GM11168 (cell line): ENCODE measurements around the gene PLA2G4B.

Experiments
- in situ Hi-C: fragments of 300-500 bp; cut with MboI; formaldehyde crosslinking; loops from one replicate; pipeline ENCODE4 v1.12.0; 2022; ENCODE audit warnings: low sequenced_read_pairs; ENCODE audit not compliant: unreplicated experiment

Gene PLA2G4B

GRCh38 chr15:41882689-41883483, 44.2 kb downstream of the PLA2G4B start:
- in situ Hi-C loops, result no loop called here

- in situ Hi-C loops, result no loop called here
Measured at GRCh38 chr15:41883484-41883825, 44.8 kb downstream of the PLA2G4B start.

DNA sequence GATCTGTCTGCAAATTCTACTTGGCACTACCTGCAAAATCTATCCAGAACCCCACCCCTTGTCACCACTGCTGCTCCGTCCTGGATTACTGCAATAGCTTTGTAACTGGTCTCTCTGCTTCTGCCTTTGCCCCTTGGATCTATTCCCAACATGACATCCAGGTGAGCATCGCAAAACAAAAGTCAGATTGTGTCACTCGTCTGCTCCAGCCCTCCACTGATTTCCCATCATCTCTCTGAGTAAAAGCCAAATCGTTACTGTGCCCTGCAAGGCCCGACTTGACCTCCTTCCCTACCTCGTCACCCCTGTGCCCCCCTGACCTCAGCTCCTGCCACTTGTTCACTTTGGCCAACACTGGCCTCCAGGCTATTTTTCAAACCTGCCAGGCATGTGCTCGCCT, 45.8 kb downstream of the PLA2G4B start:
- in situ Hi-C loops, result no loop called here

GRCh38 chr15:41885321-41885720, 46.7 kb downstream of the PLA2G4B start:
- in situ Hi-C loops, result no loop called here

DNA sequence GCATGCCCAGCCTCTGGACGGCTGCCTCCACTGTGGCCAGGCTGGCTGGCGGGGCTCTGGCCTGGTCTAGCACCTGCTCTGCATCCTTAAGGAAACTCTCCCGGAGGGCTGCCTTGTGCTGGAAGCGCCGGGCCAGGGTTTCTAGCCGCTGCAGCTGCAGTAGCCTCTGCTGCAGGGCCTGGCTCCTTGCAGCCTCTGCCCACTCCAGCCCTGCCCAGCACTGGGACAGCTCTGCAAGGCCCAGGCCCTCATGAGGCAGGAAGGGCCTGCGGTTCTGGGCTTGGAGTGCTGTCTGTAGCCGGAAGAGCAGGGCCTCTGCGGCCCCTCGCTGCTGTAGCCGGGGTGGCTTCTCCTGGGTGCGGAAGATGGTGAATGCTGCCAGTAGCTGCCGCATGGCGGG, 47.2 kb downstream of the PLA2G4B start:
- in situ Hi-C loops, result no loop called here

DNA sequence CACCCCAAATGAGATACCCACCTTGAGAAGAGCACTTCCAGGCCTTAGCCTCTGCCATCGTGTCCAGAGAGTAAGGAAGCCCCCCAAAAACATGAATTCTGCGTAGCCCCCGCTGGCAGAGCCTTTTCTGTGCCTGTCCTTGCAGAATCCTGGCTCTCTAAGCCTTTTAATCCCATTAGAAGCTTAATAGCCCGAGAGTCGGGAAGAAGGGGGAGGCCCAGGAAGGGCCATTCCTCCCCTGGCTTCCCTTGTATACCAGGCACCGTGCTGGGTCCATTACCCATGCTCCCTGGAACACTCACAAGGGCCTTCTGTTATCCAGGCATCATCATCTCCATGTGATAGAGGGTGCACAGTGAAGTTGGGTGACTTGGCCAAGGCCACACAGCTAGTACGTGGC, 48.1 kb downstream of the PLA2G4B start:
- in situ Hi-C loops, result no loop called here

DNA sequence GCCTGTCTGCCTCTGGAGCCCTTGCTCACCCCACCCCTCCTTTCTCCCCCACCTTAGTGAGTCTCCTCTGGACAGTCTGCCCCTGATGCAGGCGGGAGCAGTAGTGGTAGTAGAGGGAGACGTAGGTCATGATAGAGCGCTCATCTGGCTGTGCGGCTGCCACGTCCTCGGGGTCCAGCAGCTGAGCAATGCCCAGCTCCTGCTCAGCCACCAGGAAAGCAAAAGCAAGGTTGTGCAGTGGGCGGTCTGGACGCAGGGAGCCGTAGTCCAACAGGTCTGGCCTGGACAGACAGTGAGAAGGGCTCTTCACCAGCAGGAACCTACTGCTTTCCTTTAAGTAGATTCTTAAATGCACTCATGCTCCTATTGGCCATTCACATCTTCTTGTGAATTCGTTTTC, 48.5 kb downstream of the PLA2G4B start:
- in situ Hi-C loops, result no loop called here

GRCh38 chr15:41887893-41888292, 49.2 kb downstream of the PLA2G4B start:
- in situ Hi-C loops, result no loop called here

DNA sequence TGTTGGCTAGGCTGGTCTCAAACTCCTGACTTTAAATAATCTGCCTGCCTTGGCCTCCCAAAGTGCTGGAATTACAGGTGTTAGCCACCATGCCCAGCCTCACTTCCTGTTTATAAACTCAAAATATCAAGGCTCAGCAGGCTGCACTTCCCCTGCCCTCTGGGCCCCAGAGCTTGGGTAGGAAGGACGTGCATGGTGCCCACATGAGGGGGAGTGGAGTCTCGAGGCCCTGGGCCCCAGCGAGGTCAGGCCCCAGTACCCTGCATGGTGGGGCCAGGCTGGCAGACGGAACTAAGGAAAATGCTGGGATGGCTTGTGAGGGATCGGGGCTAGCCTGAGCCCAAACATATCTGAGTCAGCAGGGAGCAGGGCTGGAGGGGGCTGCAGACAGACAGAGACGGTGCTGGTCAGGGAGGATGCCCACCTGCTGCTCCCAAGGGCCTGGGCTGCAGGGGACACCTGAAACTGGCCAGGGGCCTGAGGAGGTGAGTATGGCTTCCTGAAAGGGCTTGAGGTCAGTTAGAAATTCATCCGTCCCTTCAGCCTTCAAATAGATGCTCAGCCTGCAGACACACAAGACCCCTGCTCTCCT, 50.1 kb downstream of the PLA2G4B start:
- in situ Hi-C loops, result no loop called here

DNA sequence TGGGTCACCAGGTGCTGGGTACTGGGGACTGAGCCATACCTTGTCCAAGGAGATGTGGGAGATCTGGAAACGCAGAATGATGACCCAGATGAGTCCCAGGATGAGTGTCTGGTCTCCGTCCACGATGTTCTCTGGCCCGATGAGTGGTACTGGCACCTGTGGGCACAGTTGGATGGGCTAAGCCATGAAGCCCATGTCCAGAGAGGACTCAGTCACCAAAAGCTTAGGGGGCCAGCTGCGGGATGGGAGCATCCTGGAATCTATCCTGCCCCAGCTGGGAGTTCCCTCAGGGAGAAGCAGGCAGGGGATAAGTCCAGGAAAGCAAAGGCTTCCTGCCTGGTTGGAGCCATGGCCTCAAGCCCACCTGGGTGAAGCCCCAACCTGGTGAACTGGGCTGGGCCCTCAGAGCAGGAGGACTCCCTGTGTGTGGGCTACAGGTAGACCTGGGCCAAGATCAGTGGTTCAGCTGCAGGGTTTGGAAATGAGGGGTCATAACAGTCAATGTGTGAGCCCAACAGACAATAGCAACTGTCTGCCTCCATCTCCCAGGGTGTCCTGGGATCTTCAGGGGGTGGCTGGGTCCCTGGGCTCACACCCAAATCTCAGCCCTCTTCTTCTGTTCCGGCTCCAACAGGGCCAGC, 51.5 kb downstream of the PLA2G4B start:
- in situ Hi-C loops, result no loop called here

DNA sequence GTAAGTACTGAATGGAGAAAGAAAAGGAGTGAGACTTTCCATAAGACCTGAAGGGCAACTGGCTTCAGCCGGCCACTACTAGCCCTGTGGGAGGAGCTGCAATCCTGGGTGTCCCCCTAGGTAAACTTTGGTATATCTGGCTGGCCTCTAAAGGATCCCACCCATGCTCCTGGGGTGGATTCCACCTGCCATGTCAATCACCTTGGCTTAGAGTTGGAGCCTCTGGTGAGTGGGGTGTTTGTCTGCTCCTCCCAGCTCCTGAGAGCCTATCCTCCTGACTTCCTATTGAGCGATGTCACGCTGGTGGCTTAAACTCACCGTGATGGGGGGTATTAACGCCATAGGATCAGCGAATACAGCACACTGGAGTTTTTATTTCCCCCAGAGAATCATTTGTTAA, 52.6 kb downstream of the PLA2G4B start:
- in situ Hi-C loops, result no loop called here

DNA sequence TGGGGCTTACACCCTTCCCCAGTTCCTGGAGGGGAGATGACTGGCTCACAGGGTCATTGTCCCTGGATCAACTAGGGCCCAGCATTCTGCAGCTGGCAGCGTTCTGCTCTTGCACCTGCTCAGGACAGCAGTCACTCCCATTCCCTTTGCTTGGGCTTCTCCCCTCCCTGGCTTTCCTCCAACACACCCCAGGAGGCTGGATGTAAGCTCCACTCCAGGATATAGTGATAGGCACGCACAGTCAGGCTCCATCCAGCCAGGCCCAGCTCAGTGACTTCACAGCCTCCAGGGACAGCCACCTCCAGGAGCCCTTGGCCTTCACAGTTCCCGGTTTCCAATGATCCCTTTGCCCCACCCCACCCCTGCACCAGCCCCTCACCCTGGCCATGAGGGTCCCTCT, 53.3 kb downstream of the PLA2G4B start:
- in situ Hi-C loops, result no loop called here

DNA sequence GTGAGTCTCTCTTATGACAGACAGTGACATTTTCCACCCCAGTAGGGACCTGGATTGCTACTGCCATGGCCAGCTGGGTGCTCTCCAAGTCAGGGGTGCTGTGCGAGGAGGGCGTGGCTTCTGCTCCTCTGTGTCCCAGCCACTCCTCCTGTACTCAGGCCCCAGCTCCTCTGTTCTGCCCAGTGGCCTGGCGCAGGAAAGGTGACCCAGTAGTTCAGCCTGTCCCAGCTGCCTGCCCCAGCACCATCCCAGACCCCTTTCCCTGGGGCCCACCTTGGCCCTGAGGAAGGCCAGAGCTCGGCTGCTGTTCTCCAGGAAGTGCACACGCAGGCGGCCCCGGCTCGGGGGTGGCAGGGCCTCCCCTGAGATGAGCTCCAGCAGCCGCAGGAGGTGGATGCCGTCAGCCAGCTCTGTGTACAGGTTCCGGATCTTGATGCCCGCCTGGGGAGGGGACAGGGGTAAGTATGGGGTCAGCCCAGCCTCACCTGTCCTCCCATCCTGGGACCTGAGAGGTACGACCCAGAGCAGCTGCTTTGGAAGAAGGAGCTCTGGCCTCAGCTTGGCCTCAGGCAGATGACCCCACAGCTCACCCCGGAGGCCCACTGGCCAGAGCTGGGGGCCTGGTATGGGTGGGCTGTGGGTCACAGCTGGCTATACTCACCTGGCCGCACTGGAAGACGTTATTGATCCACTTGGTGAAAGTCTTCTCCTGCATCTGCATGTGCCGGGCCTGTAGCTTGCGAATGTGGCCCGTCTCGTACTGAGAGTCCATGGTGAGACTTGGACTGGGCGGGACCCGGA, 54.2 kb downstream of the PLA2G4B start:
- in situ Hi-C loops, result no loop called here

DNA sequence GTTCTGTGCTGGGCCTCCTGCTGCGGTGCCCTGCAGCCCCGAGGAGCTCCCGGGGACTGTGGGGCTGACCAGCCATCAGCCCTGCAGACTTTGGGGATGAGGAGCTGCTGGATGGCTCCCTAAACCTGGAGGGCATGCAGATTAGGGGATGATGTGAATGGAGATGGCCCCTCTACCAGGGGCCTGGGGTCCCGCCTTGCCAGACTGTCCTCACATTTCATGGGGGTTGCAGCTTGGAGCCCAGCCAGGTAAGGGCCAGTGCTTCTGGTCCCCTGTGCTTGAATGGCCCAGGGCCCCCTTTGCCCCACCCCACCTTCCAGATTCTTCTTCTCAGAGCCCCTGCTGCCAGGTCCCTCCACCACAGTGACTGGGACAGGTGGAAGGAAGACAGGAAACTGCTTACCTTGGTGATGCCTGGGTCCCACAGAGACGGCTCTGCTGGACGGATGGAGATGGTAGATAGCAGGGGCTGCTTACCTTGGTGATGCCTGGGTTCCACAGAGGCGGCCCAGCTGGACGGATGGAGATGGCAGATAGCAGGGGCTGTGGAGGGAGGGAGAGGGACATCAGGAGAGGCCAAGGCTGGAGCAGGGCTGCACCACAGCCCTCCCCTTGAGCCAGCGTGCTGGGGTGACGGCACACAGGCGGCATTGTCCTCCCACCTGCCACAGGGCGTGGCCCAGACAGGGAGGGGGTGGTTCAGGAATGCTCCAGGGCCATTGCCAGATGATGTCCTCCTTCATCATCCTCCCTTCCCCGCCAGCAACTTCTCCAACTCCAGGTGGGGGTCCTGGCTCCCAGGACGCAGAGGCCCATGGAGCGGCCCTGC, 55.0 kb downstream of the PLA2G4B start, which contains the start of gene SPTBN5:
Gene SPTBN5 (minus strand): TSS at position 632 of the 829 bp plus-strand sequence. CDS start 556 bp downstream, at position 76.
- in situ Hi-C loops, result no loop called here

- in situ Hi-C loops, result no loop called here
Measured at GRCh38 chr15:41894251-41894790, 55.7 kb downstream of the PLA2G4B start.

DNA sequence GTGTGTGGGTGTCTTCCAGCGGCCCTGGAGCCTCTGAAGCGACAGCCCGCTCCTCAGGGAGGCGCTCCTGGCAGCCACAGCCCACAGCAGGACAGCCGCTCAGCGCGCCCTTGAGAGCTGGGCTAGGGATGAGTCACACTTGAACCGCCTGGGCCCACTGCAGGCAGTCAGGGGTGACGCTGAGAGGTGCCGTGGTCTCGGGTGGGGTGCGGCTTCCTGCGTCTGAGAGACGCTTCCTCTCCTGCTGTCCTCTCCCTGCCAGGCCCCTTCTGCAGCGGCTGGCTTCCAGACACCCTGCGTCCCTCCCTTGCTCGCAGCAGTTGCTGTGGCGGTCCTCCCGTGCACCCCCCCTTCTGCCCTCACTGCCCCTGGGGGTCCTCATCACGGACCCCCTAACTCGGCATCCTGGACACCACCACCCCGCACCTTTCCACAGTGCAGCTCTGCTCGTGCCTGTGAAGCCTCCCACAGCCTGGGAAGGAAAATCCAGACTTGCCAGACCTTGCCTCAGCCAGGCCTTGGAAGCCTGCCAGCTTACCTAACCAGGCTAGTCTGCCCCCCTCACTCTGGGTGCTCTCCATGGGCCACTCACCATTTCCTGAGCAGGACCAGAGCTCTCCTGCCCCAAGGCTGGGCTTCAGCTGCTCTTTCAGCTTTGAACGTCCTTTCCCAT, 56.3 kb downstream of the PLA2G4B start:
- in situ Hi-C loops, result no loop called here

- in situ Hi-C loops, result no loop called here
Measured at GRCh38 chr15:41895491-41895890, 56.8 kb downstream of the PLA2G4B start.

DNA sequence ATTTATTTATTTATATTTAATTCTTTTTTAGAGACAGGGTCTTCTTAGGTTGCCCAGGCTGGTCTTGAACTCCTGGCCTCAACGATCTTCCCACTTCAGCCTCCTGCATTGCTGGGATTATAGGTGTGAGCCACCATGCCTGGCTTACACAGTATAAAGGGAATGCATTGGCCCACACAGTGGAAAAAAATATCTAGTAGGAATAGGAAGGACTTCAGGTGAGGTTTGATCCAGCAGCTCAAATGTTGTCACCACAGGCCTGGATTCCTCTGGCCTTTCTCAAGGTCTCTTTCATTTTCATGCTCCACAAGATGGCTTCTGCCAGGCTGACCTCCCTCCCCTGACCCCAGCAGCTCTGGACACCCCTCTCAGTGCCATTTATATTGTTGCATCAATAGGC, 57.3 kb downstream of the PLA2G4B start:
- in situ Hi-C loops, result no loop called here

GRCh38 chr15:41896566-41896965, 57.9 kb downstream of the PLA2G4B start:
- in situ Hi-C loops, result no loop called here
